Activated CD4-positive, alpha-beta T cell treated with anti-CD3 and anti-CD28 coated beads, Interleukin-10, Interleukin-2, amounts not matched to agents 100 ng/mL and 50 ng/mL, durations not matched to agents 16 hours and 8 hours (primary cell): ENCODE results near the gene ADGRE3.
A peak's percentile ranks its signal among the peaks of the same experiment; 100 is the strongest.

Experiments used
- DNase-seq: peaks from one replicate; pipeline ENCODE4 v3.0.0-alpha.2; 2020

ADGRE3 gene, protein sequence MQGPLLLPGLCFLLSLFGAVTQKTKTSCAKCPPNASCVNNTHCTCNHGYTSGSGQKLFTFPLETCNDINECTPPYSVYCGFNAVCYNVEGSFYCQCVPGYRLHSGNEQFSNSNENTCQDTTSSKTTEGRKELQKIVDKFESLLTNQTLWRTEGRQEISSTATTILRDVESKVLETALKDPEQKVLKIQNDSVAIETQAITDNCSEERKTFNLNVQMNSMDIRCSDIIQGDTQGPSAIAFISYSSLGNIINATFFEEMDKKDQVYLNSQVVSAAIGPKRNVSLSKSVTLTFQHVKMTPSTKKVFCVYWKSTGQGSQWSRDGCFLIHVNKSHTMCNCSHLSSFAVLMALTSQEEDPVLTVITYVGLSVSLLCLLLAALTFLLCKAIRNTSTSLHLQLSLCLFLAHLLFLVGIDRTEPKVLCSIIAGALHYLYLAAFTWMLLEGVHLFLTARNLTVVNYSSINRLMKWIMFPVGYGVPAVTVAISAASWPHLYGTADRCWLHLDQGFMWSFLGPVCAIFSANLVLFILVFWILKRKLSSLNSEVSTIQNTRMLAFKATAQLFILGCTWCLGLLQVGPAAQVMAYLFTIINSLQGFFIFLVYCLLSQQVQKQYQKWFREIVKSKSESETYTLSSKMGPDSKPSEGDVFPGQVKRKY

GRCh38 chr19:14674764-14675163 lies at the start of gene ADGRE3:
ADGRE3 (minus strand) TSS chr19:14674844; CDS start chr19:14674770, 74 bp downstream.
- DNase-seq: no peak

GRCh38 chr19:14722127-14722526 lies 47.5 kb upstream of the ADGRE3 start:
- DNase-seq: no peak

GRCh38 chr19:14719162-14719561 lies 44.5 kb upstream of the ADGRE3 start:
- DNase-seq: no peak

GRCh38 chr19:14718522-14719116 lies 44.0 kb upstream of the ADGRE3 start:
- DNase-seq: no peak

DNA sequence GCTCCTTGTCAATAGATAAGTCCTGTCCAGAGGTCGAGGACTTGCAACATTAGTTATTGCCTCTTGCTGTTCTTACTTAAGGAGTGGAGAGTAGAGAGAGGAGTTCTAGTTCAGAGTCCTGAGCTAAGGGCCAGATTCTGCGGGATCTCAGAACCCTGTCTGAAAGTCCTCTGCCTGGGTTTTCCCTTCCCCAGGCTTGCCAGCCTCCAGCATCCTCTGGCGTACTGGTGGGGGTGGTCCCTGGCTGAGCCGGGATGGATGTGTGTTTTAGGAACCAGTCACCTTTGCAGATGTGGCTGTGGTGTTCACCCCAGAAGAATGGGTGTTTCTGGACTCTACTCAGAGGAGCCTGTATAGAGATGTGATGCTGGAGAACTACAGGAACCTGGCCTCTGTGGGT lies 41.2 kb upstream of the ADGRE3 start:
- DNase-seq: no peak

- no peak for DNase-seq
Measured at GRCh38 chr19:14704450-14704849, 29.8 kb upstream of the ADGRE3 start.

DNA sequence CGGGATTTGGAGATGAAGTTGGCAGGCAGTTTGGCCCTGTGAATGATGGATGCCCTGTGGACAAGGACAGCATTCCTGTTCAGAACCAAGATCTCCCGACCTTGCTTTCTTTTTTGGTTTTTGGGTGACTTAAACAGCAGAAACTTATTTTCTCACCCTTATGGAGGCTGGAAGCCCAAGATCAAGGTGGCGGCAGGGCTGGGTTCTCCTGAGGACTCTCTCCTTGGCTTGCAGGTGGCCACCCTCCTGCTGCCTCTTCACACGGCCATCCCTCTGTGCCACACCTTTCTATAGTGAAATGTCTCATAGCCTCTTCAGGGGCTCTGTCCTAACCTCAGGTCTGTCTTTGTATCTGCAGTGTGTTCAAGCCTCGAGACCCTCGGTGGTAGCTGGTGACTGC lies 29.2 kb upstream of the ADGRE3 start:
- no peak for DNase-seq

- DNase-seq: no peak
Measured at GRCh38 chr19:14700711-14701375, 26.2 kb upstream of the ADGRE3 start.

DNA sequence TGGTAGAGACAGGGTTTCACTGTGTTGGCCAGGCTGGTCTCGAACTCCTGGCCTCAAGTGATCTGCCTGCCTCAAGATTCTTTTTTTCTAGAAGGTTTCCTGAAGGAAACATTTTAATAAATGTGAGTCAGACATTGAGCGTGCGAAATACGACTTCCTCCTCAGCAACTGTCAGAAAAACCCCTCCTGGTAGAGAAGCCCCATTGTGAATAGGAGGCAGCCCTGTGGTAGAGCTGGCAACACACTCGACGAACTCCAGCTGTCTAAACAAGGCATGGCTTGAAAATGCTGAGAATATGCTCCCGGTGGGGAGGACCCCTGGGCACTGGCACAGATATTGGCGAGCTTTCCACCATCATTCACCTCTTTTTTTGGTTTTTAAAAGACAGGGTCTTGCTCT lies 25.0 kb upstream of the ADGRE3 start:
- no peak for DNase-seq

- DNase-seq: no peak
Measured at GRCh38 chr19:14695471-14695870, 20.8 kb upstream of the ADGRE3 start.

GRCh38 chr19:14694641-14695266 lies 20.1 kb upstream of the ADGRE3 start:
- no peak for DNase-seq

GRCh38 chr19:14689598-14690503 lies 15.2 kb upstream of the ADGRE3 start, which contains the start of gene ZNF333:
ZNF333 (plus strand) TSS chr19:14690048; CDS start chr19:14693492, 3,444 bp downstream.
- DNase-seq: peak; percentile 98

DNA sequence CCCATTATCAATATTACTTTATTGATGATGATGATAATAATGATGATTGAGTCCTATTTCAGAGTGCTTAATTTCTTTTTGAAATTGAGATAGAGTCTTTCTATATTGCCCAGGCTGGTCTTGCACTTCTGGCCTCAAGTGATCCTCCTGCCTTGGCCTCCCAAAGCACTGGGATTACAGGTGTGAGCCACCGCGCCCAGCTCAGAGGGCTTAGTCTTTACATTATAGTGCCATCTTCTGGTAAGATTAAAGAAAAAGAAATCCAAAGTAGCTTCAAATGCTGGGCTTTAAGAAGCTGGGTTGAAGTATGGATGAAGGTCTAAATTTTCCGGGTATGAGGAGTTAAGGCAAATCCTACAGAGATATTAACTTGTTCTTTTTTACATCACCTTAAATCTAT lies 11.8 kb upstream of the ADGRE3 start:
- peak; percentile 49 for DNase-seq

DNA sequence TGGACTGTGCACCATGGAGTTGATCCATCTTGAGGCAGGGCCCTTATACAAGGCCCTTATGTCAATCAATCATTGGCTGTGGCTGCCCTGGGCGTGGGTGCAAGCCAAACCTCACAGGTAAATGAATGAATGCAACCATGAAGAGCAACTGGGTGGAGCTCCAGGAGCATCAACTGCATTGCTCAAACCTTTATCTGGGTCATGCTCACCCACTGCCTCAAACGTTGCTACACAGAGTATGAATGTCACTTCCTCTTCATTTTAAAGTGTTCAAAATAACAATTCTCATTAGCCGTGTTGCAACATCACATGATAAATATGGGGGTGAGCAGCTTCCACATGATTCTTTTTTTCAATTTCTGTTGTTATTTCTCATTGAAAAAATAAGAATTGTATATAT lies 8.8 kb upstream of the ADGRE3 start:
- no peak for DNase-seq

GRCh38 chr19:14682084-14682483 lies 7.4 kb upstream of the ADGRE3 start:
- no peak for DNase-seq

- no peak for DNase-seq
Measured at GRCh38 chr19:14678199-14678598, 3.6 kb upstream of the ADGRE3 start.

GRCh38 chr19:14677464-14677863 lies 2.8 kb upstream of the ADGRE3 start:
- no peak for DNase-seq

GRCh38 chr19:14676762-14677161 lies 2.1 kb upstream of the ADGRE3 start:
- DNase-seq: no peak

DNA sequence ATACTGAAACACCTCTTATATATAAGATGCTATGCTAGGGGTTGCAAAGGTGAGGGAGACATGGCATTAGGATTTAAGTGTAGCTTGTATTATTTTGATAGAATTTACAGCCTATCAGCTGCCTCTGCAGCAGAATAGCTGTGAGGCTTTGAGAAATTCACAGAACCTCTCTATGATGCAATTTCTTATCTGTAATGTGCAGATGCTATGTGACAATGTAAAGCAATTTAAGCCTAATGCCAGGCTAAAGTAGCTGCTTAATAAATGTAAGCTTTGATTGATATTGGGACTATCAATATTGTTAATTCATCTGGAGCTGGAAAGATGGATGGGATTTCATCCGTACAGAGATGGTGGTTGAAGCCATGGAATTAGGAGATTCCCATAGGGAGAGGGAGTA lies 1.6 kb downstream of the ADGRE3 start:
- no peak for DNase-seq

GRCh38 chr19:14672188-14672872 lies 2.3 kb downstream of the ADGRE3 start:
- DNase-seq: no peak

- no peak for DNase-seq
Measured at GRCh38 chr19:14670408-14670807, 4.2 kb downstream of the ADGRE3 start.
